Common myeloid progenitor, CD34-positive (primary cell): ENCODE results near the gene RHBG.

ENCODE experiments used
- CTCF ChIA-PET: fragments of 350-600 bp; sonication (Branson Sonifier 250); formaldehyde crosslinking; loops from one replicate; lab custom pipeline; 2021; ENCODE audit warnings: antibody characterized with exemption; lab: Charles Lee
- POLR2A ChIA-PET: fragments of 350-600 bp; sonication (Branson Sonifier 250); formaldehyde crosslinking; loops from one replicate; lab custom pipeline; 2021; ENCODE audit warnings: antibody characterized with exemption; lab: Charles Lee
- DNase-seq, 3 donors: peaks; one replicate each; pipeline versions ENCODE4 v3.0.0 to v3.0.0-alpha.2; 2013
- H3K27ac ChIP-seq, 2 experiments: 1 replicate in 1 of 2; 2 replicates in 1 of 2; pipeline ENCODE4 v1.7.0; 2013; ENCODE audit warnings: inconsistent platforms in 2 of 2, low read length in 2 of 2, mild to moderate bottlenecking in 2 of 2, low read depth in 1 of 2, moderate library complexity in 1 of 2; ENCODE audit not compliant: severe bottlenecking in 2 of 2, insufficient read depth in 1 of 2, poor library complexity in 1 of 2
- H3K27me3 ChIP-seq, 5 experiments: replicated peaks in 2 of 5; 1 replicate in 3 of 5; 2 replicates in 2 of 5; pipeline versions ENCODE4 v1.6.1 to v1.7.0; 2013; ENCODE audit warnings: low read length in 4 of 5, mild to moderate bottlenecking in 2 of 5, moderate library complexity in 2 of 5, inconsistent platforms in 1 of 5; ENCODE audit not compliant: insufficient read depth in 5 of 5, control insufficient read depth in 4 of 5
- H3K36me3 ChIP-seq, 4 experiments: 1 replicate in 2 of 4; 2 replicates in 2 of 4; pipeline versions ENCODE4 v1.6.1 to v1.7.0; 2013; ENCODE audit warnings: low read length in 3 of 4, control low read depth in 1 of 4, mild to moderate bottlenecking in 1 of 4; ENCODE audit not compliant: control insufficient read depth in 4 of 4, insufficient read depth in 4 of 4
- H3K4me1 ChIP-seq, 4 experiments: 1 replicate in 3 of 4; 2 replicates in 1 of 4; pipeline versions ENCODE4 v1.6.1 to v1.7.1; 2013; ENCODE audit warnings: low read length in 3 of 4, mild to moderate bottlenecking in 3 of 4, control low read depth in 1 of 4, inconsistent platforms in 1 of 4, moderate library complexity in 1 of 4; ENCODE audit not compliant: control insufficient read depth in 4 of 4, insufficient read depth in 4 of 4; ENCODE audit errors: control extremely low read depth in 1 of 4
- H3K4me3 ChIP-seq, 7 experiments: 1 replicate in 4 of 7; 2 replicates in 3 of 7; pipeline versions ENCODE4 v1.5.1 to v1.7.0; 2013; ENCODE audit warnings: mild to moderate bottlenecking in 7 of 7, low read length in 6 of 7, moderate library complexity in 6 of 7, inconsistent platforms in 2 of 7, low read depth in 2 of 7, control low read depth in 1 of 7; ENCODE audit not compliant: insufficient read depth in 4 of 7, control insufficient read depth in 1 of 7; ENCODE audit errors: extremely low read depth in 1 of 7
- H3K9me3 ChIP-seq, 5 experiments: 1 replicate in 4 of 5; 2 replicates in 1 of 5; pipeline versions ENCODE4 v1.6.1 to v1.7.1; 2013; ENCODE audit warnings: low read length in 4 of 5, mild to moderate bottlenecking in 2 of 5, inconsistent platforms in 1 of 5, low read depth in 1 of 5, moderate library complexity in 1 of 5; ENCODE audit not compliant: control insufficient read depth in 4 of 5, insufficient read depth in 2 of 5; ENCODE audit errors: control extremely low read depth in 1 of 5
- WGBS: methylation state at CpG from one replicate; pipeline ENCODE4 v1.1.5; 2013; ENCODE audit not compliant: insufficient coverage; 5-methylcytosine and 5-hydroxymethylcytosine counted together

The RHBG gene

GRCh38 chr1:156384007-156384406 lies 15.0 kb downstream of the RHBG start:
- CTCF ChIA-PET: interaction anchor here (0.7 to 9.4 kb wide), 16 partner anchors 8 to 243 kb away, joined by 3 to 166 read pairs (median 24); partner anchors contain the start of gene RHBG
- peak in 2 of 3 donors; percentile 30 to 37 for DNase-seq
- Histone ChIP-seq H3K36me3 (no peaks in the 10 kb centered on the region), H3K27me3 (peaks cover 0 to 30% (median 10%) of the 10 kb centered on the region in 5 experiments), H3K4me3 (no peak overlapping the region), H3K9me3 (no peaks in the 10 kb centered on the region), H3K4me1 (peaks cover 3 to 28% (median 23%) of the 10 kb centered on the region in 4 experiments), H3K27ac (no peak overlapping the region)
- POLR2A ChIA-PET: interaction anchor here (0.6 kb wide), 1 partner anchor 534 kb away, joined by 3 read pairs; no protein-coding TSS in a partner anchor
- WGBS: 11% methylated on average over 3 of the region's 3 CpGs

GRCh38 chr1:156384658-156385057 lies 15.6 kb downstream of the RHBG start:
- POLR2A ChIA-PET: interaction anchor here (0.6 kb wide), 1 partner anchor 534 kb away, joined by 3 read pairs; no protein-coding TSS in a partner anchor
- Histone ChIP-seq H3K4me1 (peaks cover 3 to 28% (median 23%) of the 10 kb centered on the region in 4 experiments), H3K36me3 (no peaks in the 10 kb centered on the region), H3K9me3 (no peaks in the 10 kb centered on the region), H3K27me3 (peaks cover 0 to 37% (median 14%) of the 10 kb centered on the region in 5 experiments), H3K27ac (no peak overlapping the region), H3K4me3 (no peak overlapping the region)
- no peak for DNase-seq
- WGBS: 100% methylated on average over 2 of the region's 5 CpGs
- CTCF ChIA-PET: interaction anchor here (0.9 to 9.4 kb wide), 17 partner anchors 9 to 243 kb away, joined by 3 to 166 read pairs (median 18); partner anchors contain the start of gene RHBG

- CTCF ChIA-PET: interaction anchor here (0.6 to 9.4 kb wide), 27 partner anchors 8 to 1059 kb away, joined by 3 to 166 read pairs (median 8); partner anchors contain the start of genes HAPLN2 and RHBG
- H3K27me3 ChIP-seq: peaks cover 0 to 46% (median 15%) of the 10 kb centered on the region in 5 experiments
Measured at GRCh38 chr1:156385534-156386031, 16.6 kb downstream of the RHBG start.

GRCh38 chr1:156386134-156386901 lies 17.3 kb downstream of the RHBG start:
- Histone ChIP-seq H3K9me3 (no peaks in the 10 kb centered on the region), H3K27ac (no peak overlapping the region), H3K36me3 (no peaks in the 10 kb centered on the region), H3K4me1 (peaks cover 3 to 28% (median 23%) of the 10 kb centered on the region in 4 experiments), H3K27me3 (peaks cover 0 to 51% (median 15%) of the 10 kb centered on the region in 5 experiments), H3K4me3 (no peak overlapping the region)
- ChIA-PET CTCF (interaction anchor here (0.6 to 9.4 kb wide), 28 partner anchors 7 to 1059 kb away, joined by 3 to 166 read pairs (median 7); partner anchors contain the start of genes HAPLN2 and RHBG), POLR2A (interaction anchor here (0.7 to 0.8 kb wide), 2 partner anchors 57 to 59 kb away, joined by 4 to 7 read pairs; no protein-coding TSS in a partner anchor)
- WGBS: 98% methylated on average over 4 of the region's 6 CpGs
- no peak for DNase-seq

More at GRCh38 chr1:156385534-156386031, 16.6 kb downstream of the RHBG start:
- Histone ChIP-seq H3K9me3 (no peaks in the 10 kb centered on the region), H3K36me3 (no peaks in the 10 kb centered on the region), H3K27ac (no peak overlapping the region), H3K4me3 (no peak overlapping the region), H3K4me1 (peaks cover 3 to 28% (median 23%) of the 10 kb centered on the region in 4 experiments)
- 3% methylated on average over 8 of the region's 9 CpGs for WGBS
- peak; percentile 81 to 87 (median 87) for DNase-seq
- POLR2A ChIA-PET: no interaction called here

GRCh38 chr1:156386949-156387869 lies 18.2 kb downstream of the RHBG start:
- H3K27me3 ChIP-seq: peaks cover 0 to 60% (median 13%) of the 10 kb centered on the region in 5 experiments
- ChIA-PET POLR2A (interaction anchor here (0.7 to 0.8 kb wide), 2 partner anchors 57 to 59 kb away, joined by 4 to 7 read pairs; no protein-coding TSS in a partner anchor), CTCF (interaction anchor here (0.9 to 9.4 kb wide), 12 partner anchors 9 to 221 kb away, joined by 3 to 166 read pairs (median 34); partner anchors contain the start of gene RHBG)
- H3K4me1 ChIP-seq: peaks cover 3 to 28% (median 23%) of the 10 kb centered on the region in 4 experiments
- no peaks in the 10 kb centered on the region for H3K36me3 ChIP-seq
- DNase-seq: no peak
- 90% methylated on average over 7 of the region's 8 CpGs for WGBS
- no peaks in the 10 kb centered on the region for H3K9me3 ChIP-seq
- peak overlapping the region in 2 of 7 experiments; percentile 46 to 62 for H3K4me3 ChIP-seq
- H3K27ac ChIP-seq: no peak overlapping the region

- H3K27ac ChIP-seq: no peak overlapping the region
- ChIA-PET CTCF (interaction anchor here (3.8 to 9.4 kb wide), 5 partner anchors 12 to 60 kb away, joined by 37 to 166 read pairs (median 88); no protein-coding TSS in a partner anchor), POLR2A (no interaction called here)
- H3K9me3 ChIP-seq: no peaks in the 10 kb centered on the region
- peak overlapping the region in 4 of 7 experiments; percentile 28 to 62 (median 46) for H3K4me3 ChIP-seq
- DNase-seq: peak in 2 of 3 donors; percentile 50 to 59
- peaks cover 0 to 60% (median 13%) of the 10 kb centered on the region in 5 experiments for H3K27me3 ChIP-seq
- WGBS: 13% methylated on average over 15 of the region's 15 CpGs
- no peaks in the 10 kb centered on the region for H3K36me3 ChIP-seq
- peaks cover 3 to 28% (median 22%) of the 10 kb centered on the region in 4 experiments for H3K4me1 ChIP-seq
Measured at GRCh38 chr1:156387870-156388173, 18.8 kb downstream of the RHBG start.
